ENCODE results near the gene ZSCAN5B. TPM values are rescaled to one million over a fixed set of nuclear protein-coding genes. Genes with fewer than 3 reads are reported as not detected.
"Not testable (repeated sequence)": the region's sequence is repeated elsewhere in the genome, so short reads cannot be mapped to it uniquely, and the experiment has no call there.

ZSCAN5B gene
- total and polyA plus RNA-seq, 11 donors: 0.04 TPM; not detected in 10

DNA sequence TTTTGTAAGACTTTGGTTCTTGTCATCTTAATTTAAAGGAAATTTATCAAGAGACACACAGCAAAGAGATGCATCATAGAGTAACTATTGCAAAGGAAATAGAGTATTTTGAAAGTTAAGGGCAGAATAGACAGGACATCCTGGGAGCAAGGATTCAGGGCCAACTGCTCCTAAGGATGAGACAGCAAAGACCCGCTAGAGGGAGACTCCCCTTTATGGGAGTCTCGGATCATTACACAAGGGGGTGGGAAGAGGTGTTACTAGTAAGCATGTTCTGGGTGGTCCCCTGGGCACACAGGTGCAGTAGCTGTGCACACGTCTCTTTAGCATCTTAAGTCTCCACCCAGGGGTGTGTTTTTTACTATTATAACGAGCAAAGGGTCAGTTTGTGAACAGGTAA, 14.1 kb upstream of the ZSCAN5B start:
- WGBS, 4 donors: 57 to 68% (median 63%) methylated on average over 4 of the region's 4 CpGs
- no peaks in the 10 kb centered on the region for H3K4me1 ChIP-seq
- TF ChIP-seq POLR2A (IDR thresholded peaks at IDR 0.05): no peak
- TF ChIP-seq, protein P1, sequence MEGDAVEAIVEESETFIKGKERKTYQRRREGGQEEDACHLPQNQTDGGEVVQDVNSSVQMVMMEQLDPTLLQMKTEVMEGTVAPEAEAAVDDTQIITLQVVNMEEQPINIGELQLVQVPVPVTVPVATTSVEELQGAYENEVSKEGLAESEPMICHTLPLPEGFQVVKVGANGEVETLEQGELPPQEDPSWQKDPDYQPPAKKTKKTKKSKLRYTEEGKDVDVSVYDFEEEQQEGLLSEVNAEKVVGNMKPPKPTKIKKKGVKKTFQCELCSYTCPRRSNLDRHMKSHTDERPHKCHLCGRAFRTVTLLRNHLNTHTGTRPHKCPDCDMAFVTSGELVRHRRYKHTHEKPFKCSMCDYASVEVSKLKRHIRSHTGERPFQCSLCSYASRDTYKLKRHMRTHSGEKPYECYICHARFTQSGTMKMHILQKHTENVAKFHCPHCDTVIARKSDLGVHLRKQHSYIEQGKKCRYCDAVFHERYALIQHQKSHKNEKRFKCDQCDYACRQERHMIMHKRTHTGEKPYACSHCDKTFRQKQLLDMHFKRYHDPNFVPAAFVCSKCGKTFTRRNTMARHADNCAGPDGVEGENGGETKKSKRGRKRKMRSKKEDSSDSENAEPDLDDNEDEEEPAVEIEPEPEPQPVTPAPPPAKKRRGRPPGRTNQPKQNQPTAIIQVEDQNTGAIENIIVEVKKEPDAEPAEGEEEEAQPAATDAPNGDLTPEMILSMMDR (IDR thresholded peaks at IDR 0.05): no peak

DNA sequence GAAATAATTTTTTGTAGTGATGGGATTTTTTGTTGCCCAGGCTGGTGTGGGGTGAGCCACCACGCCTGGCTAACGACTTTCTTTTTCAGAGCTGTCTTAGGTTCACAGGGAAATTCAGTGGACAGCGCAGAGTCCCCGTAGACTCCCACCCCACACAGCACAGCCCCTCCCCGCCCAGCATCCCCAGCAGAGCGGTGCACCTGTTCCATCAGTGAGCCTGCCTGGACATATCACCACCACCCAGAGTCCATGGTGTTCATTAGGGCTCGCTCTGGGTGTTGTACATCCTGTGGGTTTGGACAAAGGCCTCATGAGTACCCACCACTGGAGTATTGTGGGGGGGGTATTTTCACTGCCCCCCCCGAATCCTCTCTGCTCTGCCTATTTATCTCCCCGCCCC, 12.5 kb upstream of the ZSCAN5B start:
- not testable (repeated sequence) for H3K4me1 ChIP-seq

More for the DNA sequence above, 14.1 kb upstream of the ZSCAN5B start:
- DNase-seq (no peak), ATAC-seq (no peak)
- intact Hi-C loops (cut with DNase I): no loop called here
- H3K27ac ChIP-seq: no peak overlapping the region
- no peaks in the 10 kb centered on the region for H3K36me3 ChIP-seq
- peaks cover 0 to 4% (median 0%) of the 10 kb centered on the region in 9 donors for H3K27me3 ChIP-seq
- H3K9me3 ChIP-seq: no peaks in the 10 kb centered on the region
- H3K4me3 ChIP-seq: no peak overlapping the region

DNA sequence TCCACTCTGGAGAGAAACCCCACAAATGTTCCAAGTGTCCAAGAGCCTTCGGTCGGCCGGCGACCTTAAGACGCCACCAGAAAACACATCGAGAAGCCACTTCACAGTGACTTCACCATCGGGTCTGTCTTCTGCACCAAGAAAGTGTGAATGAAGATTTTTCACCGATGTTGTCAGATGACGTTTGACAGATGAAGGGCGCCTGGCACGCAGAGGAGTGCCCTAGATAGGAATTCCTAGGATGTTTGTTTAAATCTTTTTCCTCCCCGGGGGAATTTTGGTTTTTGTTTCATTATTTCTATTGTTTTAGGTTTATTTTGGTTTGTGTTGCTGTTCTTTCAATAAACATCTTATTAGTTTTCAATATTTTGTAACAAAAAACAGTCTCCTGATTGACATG, 11.5 kb upstream of the ZSCAN5B start:
- ATAC-seq: no peak
- Histone ChIP-seq H3K9me3 (no peaks in the 10 kb centered on the region), H3K27me3 (no peaks in the 10 kb centered on the region), H3K27ac (no peak overlapping the region), H3K4me1 (no peaks in the 10 kb centered on the region), H3K4me3 (no peak overlapping the region), H3K36me3 (no peaks in the 10 kb centered on the region)
- intact Hi-C loops (cut with DNase I): no loop called here
- no peak for TF ChIP-seq POLR2A (IDR thresholded peaks at IDR 0.05)
- 63 to 68% (median 64%) methylated on average over 12 of the region's 12 CpGs for WGBS, 4 donors
- no peak for DNase-seq

More for the DNA sequence above, 12.5 kb upstream of the ZSCAN5B start:
- ATAC-seq; H3K27me3 ChIP-seq; H3K9me3 ChIP-seq; H3K27ac ChIP-seq; H3K4me3 ChIP-seq; DNase-seq; H3K36me3 ChIP-seq; intact Hi-C loops (cut with DNase I): not testable (repeated sequence)
- WGBS, 4 donors: 82 to 98% (median 88%) methylated on average over 9 of the region's 9 CpGs

DNA sequence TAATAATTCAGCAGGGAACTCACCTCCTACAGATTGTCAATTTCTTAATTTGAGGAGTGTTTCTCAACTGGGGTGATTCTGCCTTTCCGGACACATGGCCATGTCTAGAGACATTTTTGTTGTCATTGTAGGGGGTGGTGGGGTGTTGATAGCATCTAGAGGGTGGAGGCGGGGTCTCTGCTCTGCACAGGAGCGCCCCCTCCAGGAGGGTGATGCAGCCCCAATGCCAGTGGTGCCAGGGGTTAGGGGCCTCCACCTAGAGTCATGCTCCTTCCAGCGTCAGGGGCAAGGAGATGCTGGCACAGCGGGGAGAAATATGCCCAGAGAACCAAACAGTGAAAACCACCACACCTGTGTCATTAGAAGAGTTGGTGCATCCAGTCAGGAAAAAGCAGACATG, 10.0 kb upstream of the ZSCAN5B start:
- H3K4me3 ChIP-seq; H3K9me3 ChIP-seq; DNase-seq; H3K27me3 ChIP-seq; H3K27ac ChIP-seq; H3K4me1 ChIP-seq; ATAC-seq; H3K36me3 ChIP-seq; intact Hi-C loops (cut with DNase I): not testable (repeated sequence)
- 56 to 77% (median 71%) methylated on average over 5 of the region's 5 CpGs for WGBS, 4 donors

DNA sequence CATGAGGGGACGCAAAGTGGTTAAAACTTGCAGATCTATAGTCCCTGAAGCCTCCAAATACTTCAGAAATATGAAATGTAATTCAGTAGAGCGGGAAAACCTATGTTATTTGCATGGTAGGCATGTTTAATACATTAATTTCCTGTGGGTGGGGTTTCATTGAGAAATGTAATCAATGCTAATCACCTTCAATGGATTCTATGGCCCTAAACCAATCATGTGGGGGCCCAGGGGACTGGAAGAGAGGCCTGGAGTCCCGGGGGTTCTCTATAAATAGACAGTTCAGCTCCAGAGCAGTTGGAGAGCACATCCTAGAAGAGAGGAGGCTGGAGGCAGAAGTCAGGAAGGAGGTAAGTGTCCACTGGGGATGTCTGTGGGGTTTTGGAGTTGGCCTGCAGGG, 4.4 kb upstream of the ZSCAN5B start, which contains the start of gene ZSCAN5C:
Gene ZSCAN5C (plus strand): TSS at position 301 of the 400 bp plus-strand sequence. CDS start 3,641 bp downstream, outside the sequence.
- Histone ChIP-seq H3K27ac (no peak within 1 kb of the TSS), H3K36me3 (no peaks in the 10 kb centered on the region), H3K9me3 (no peaks in the 10 kb centered on the region), H3K27me3 (peaks cover 0 to 10% (median 0%) of the 10 kb centered on the region in 9 donors), H3K4me1 (no peaks in the 10 kb centered on the region), H3K4me3 (no peak within 1 kb of the TSS)
- intact Hi-C loops (cut with DNase I): no loop called here
- DNase-seq (no peak), ATAC-seq (no peak)
- WGBS, 4 donors: 46 to 61% (median 56%) methylated on average over 3 of the region's 3 CpGs
- TF ChIP-seq, protein P1 (IDR thresholded peaks at IDR 0.05): no peak
- TF ChIP-seq POLR2A (IDR thresholded peaks at IDR 0.05): no peak

DNA sequence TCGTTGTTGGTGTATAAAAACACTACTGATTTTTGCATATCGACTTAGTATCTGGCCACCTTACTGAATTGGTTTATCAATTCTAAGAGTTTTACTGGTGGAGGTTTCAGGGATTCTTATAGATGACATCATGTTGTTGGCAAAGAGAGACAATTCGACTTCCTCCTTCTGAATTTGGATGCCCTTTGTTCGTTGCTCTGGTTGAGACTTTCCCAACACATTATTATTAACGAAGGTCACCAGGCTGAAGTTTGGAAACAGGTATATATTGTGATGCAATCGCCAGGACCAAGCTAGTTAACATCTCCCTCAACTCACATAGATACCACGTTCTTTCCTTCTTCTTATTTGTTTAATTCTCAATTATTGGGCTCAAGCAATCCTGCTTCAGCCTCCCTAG, 2.1 kb upstream of the ZSCAN5B start:
- 56 to 72% (median 65%) methylated on average over 6 to 7 of the region's 7 CpGs for WGBS, 4 donors
- DNase-seq (no peak), ATAC-seq (no peak)
- Histone ChIP-seq H3K27me3 (peaks cover 0 to 10% (median 0%) of the 10 kb centered on the region in 9 donors), H3K27ac (no peak overlapping the region), H3K4me3 (no peak overlapping the region), H3K36me3 (no peaks in the 10 kb centered on the region), H3K4me1 (no peaks in the 10 kb centered on the region), H3K9me3 (no peaks in the 10 kb centered on the region)
- TF ChIP-seq, protein P1 (IDR thresholded peaks at IDR 0.05): no peak
- TF ChIP-seq POLR2A (IDR thresholded peaks at IDR 0.05): no peak
- intact Hi-C loops (cut with DNase I): no loop called here

Measured in heart left ventricle (tissue), 16 donors.